NCI-H345 (cell line): ENCODE data around the gene ATRNL1.

ENCODE experiments used
- DNase-seq: peaks from one replicate; lab custom pipeline; 2025; lab: John Stamatoyannopoulos, UW

Gene ATRNL1

DNA sequence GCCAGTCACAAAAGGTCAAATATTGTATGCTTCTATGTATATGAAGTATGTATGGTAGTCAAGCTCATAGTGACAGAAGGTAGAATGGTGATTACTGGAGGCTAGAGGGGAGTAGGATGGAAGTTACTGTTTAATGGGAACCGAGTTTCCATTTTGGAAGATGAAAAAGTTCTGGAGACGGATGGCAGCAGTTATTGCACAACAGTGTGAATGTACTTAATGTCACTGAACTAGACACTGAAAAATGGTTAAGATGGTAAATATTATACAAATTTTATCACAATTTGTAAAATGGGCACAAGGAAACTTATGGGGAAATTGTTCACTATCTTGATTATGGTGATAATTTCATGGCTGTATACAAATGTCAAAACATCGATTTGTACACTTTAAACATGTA is 895.2 kb downstream of the ATRNL1 start:
- no peak for DNase-seq

- no peak for DNase-seq
These were observed 896.5 kb downstream of the ATRNL1 start for GRCh38 chr10:115989621-115990020.

DNA sequence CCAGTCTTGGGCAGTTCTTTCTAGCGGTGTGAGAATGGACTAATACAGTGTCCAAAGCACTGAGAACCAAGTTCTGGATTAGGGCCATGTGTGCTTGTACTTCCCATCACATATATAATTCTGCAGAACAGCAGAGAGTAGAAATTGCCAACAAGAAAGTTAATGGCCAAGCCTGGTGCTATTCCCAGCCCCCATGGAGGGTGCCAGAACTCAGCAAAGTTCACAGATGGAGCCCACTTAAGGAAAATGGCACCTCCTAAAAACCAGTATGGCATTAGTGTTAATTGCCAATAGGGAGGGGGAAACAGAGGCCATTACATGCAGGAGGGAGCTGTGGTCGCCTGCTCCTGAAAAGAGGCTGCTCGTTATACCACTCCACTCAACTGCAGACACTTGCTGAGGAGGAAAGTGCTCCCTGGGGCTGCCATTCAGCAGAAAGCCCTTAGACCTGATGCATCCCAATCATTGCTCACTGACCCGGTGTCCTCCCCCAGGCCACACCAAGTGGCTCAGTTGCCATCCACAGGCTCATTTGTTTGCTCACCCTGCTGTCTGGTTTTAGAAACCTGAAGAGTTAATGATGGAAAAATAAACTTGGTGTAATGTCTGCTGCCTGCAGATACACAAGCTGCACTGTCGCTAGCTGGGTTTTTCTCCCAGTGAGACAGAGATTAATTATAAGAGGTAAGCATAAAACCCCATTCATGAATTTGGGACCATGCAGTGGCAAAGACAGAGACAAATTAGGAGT is 899.2 kb downstream of the ATRNL1 start:
- no peak for DNase-seq

DNA sequence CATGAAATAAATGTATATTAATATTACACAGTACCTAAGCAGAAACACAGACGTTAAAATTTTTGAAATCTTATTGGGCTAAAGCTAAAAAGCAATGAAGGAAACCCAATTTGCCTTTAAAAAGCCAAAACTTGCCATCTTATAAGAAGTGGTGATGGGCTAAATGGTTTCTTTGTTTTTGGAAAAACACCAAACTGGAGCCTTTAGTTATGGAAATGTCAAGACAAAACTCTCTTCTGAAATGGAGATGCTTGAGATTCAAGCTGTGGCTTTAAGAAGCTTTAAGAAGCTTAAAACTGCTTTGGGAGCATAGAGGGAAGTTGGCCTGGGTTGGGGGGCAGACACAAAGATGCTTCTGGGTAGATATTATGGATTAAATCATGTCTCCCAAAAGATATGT is 902.9 kb downstream of the ATRNL1 start:
- DNase-seq: no peak

DNA sequence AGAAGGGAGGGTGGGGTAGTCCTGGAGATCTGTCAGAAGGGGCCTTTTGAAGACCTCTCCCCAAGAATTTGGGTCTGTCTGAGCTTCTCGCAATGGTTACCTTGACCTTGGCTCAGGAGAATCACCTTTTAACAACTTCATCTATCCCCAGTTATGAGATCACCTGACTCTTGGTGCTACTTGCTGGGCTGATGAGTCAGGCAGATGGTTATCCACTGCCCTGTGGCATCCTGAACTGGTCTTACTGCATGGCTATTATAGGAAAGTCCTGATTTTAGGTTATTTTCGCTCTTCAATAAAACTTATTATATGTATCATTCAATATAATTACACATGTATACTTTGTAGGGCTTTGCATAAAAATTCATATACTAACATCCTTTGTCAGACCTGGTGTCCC is 905.1 kb downstream of the ATRNL1 start:
- DNase-seq: no peak
